GM19099 (cell line): ENCODE results near the gene ATN1.

Experiments
- POLR2A ChIP-seq: IDR thresholded peaks from 3 replicates; pipeline ENCODE4 v1.6.1; 2011; ENCODE audit warnings: low read depth; ENCODE audit not compliant: insufficient read length; ENCODE audit errors: extremely low read depth

The ATN1 gene, protein sequence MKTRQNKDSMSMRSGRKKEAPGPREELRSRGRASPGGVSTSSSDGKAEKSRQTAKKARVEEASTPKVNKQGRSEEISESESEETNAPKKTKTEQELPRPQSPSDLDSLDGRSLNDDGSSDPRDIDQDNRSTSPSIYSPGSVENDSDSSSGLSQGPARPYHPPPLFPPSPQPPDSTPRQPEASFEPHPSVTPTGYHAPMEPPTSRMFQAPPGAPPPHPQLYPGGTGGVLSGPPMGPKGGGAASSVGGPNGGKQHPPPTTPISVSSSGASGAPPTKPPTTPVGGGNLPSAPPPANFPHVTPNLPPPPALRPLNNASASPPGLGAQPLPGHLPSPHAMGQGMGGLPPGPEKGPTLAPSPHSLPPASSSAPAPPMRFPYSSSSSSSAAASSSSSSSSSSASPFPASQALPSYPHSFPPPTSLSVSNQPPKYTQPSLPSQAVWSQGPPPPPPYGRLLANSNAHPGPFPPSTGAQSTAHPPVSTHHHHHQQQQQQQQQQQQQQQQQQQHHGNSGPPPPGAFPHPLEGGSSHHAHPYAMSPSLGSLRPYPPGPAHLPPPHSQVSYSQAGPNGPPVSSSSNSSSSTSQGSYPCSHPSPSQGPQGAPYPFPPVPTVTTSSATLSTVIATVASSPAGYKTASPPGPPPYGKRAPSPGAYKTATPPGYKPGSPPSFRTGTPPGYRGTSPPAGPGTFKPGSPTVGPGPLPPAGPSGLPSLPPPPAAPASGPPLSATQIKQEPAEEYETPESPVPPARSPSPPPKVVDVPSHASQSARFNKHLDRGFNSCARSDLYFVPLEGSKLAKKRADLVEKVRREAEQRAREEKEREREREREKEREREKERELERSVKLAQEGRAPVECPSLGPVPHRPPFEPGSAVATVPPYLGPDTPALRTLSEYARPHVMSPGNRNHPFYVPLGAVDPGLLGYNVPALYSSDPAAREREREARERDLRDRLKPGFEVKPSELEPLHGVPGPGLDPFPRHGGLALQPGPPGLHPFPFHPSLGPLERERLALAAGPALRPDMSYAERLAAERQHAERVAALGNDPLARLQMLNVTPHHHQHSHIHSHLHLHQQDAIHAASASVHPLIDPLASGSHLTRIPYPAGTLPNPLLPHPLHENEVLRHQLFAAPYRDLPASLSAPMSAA (N-terminal part only)

DNA sequence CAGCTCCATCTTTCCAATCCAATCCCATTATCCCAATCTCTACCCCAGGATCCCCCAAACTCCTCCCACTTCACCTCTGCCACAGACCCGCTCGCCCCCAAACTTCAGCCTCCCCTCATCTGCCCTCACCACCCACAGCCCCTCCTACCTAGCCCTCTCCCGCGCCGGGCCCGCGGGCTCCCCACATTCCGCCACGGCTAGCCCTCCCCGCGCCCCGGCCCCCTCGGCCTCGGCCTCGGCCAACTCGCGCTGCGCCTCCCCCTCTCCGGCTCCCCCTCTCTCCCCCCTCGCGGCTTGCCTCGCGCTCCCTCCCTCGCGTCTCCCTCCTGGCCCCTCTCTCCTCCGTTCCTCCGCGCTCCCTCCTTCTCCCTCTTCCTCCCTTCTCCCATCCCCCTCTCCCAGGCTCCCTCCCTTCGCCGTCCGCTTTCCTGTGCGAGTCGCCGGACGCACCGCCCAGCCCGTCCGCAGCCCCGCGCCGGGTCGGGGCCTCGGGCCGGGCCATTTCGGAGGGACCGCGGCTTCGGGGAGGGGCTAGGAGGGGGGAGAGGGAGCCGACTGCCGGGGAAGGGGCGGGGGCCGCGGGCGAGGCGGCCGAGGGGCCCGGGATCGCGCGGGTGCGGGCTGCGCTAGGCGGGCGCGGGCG is at the start of gene ATN1:
TSS of gene ATN1 (plus strand) at position 581 of the 643 bp plus-strand sequence. CDS start 6,043 bp downstream, outside the sequence.
- TF ChIP-seq POLR2A: peak; percentile 19

DNA sequence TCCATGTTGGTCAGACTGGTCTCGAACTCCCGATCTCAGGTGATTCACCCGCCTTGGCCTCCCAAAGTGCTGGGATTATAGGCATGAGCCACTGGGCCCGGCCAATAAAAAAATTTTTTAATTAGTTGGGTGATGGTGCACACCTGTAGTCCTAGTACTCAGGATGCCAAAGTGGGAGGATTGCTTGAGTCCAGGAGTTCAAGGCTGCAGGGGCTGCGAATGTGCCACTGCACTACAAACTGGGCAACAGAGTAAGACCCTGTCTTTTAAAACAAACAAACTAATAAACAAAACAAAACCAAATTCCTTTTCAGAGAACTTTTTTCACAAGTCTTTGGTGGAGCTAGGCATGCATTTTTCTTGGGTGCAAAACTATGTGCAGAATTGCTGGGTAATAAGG is 44.5 kb upstream of the ATN1 start:
- no peak for TF ChIP-seq POLR2A

DNA sequence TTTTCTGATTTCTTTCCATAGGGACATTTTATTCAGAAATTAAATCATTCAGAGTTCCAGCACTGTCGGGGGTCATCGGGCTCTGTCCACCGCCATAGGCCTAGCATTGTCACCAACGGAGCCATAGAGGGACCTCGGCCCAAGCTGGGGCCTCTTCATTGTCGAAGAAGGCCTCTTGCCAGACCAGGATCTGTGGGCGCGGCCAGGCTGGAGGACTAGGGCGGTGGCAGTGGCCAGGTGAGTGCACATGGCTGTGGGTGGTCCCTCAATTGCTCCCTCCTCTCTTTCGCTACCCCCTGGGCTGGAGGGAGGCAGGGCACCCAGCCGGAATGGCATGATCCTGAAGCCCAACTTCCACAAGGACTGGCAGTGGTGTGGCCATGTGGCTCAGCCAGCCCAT is 44.1 kb upstream of the ATN1 start:
- TF ChIP-seq POLR2A: no peak

DNA sequence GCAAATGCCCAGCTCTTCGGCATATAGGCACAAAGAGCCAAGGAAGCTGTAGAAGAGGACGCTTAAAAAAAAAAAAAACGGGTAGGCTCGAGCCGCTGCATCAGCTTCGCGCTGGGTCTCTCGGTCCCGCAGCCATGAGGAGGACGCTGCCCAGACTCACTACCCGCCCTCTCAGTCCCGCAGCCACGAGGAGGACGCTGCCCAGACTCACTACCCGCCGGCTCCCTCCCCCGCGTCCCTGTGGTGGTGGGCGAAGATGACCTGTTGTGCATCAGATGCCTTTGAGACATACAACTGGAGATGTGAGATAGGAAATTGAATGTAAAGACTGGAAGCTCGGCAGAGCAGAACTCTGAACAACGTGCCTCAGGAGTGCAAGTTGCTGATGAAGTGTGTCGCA is 43.2 kb upstream of the ATN1 start:
- no peak for TF ChIP-seq POLR2A

DNA sequence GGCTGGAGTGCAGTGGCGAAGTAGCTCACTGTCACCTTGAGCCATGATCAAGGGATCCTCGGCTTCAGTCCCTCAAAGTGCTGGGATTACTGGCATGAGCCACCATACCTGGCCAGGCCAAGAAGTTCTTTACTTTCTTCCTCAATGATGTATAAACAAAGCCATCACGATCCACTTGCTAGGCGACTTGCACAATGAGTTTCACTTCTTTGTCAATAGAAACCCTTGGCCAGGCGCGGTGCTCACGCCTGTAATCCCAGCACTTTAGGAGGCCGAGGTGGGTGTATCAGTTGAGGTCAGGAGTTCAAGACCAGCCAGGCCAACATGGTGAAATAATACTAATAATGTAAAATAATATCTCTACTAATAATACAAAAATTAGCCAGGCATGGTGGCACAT is 40.3 kb upstream of the ATN1 start:
- TF ChIP-seq POLR2A: no peak

DNA sequence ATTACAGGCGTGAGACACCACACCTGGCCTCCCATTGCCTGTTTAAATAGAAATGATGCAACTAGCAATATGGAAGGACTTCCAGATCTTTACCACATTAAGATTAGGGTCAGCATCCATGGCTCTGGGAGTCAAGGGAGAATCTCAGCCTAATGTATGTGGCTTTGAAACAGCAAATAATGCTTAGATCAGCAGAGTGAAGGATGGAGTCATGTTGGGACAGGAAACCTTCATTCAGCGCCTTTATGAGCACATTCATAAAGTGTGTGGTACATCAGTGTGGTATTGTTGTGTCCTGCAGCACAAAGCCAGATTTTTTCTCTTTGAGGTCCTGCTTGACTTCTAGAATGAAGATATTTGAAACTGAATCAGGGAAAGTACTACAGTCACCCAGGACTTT is 39.4 kb upstream of the ATN1 start:
- TF ChIP-seq POLR2A: no peak

DNA sequence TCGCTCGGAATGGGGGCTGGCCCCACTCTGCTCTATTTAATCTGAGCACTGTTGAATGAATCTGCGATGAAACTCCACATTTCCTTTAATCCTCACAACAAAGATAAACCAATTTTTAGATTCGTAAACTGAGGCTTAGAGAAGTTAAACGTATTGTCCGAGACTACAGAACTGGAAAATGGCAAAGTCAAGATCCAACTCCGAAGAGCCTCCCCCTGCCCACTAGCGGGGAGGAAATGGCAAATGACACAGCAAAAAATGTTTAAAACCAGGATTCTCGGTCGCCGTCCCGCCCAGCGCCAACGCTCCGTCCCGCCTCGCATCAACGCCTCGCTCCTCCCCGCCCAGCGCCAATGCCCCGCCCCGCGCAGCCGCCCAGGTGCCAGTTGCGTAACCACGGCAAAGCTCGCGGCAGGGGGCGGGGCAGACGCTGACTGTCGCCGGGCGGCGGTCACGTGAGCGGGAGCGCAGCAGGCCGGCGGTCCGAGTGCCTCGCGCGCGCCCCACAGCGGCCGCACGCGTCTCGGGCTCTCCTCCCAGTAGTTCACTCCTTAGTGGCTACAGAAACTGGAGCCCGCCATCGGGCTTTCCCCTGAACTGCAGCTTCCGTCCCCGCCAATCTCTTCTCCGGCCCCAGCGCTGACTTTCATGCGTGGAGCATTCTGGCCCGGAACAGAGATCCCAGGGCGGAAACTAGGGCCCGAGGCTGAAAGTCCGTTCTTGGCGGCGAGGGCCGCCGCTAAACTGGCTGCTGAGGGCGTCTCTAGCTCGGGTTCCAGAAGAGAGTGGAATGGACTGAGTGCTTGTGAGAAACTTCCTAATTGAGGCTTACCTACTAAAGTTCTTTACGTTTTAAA is 36.7 kb upstream of the ATN1 start:
- TF ChIP-seq POLR2A: peak; percentile 87

DNA sequence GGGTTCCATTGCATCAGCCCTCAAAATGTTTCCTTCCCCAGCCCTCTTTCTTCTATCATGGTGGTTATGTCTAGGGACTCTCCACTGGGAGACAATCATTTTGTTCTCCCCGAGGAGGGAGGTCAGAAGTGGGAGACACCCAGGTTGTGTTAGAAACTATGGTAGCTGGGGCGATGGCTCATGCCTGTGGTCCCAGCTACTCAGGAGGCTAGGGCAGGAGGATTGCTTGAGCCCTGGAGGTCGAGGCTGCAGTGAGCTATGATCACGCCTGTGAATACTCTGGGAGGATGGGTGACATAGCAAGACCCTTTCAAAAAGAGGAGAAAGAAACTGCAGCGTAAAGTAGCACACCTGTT is 36.1 kb upstream of the ATN1 start:
- no peak for TF ChIP-seq POLR2A

DNA sequence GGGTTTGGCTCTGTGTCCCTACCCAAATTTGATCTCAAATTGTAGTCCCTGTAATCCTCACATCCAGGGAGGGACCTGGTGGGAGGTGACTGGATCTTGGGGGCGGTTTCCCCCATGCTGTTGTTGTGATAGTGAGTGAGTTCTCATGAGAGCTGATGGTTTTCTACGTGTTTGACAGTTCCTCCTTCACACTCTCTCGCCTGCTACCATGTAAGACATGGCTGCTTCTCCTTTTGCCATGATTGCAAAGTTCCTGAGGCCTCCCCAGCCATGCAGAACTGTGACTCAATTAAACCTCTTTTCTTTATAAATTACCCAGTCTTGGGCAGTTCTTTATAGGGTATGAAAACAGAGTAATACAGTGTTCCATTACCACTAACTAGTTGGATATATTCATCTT is 33.4 kb upstream of the ATN1 start:
- TF ChIP-seq POLR2A: no peak

DNA sequence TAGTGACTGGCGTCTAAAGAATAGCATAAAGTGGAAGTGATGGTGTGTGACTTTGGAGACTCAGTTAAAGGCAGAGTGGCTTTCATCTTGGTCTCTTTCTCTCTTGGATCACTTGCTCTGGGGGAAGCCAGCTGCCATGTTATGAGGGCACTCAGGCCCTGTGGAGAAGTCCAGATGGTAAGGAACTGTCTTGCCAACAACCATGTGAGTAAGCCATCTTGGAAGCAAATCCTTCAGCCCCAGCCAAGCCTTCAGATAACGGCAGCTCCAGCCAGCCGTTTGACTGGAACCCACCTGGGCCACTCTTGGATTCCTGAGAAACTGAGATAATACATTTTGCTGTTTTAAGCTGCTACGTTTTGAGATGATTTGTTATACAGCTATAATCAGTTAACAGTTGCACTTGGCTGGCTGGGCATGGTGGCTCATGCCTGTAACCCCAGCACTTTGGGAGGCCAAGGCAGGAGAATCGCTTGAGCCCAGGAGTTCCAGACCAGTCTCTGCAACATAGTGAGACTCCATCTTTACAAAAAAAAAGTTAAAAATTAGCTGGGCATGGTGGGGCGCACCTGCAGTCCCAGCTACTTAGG is 30.8 kb upstream of the ATN1 start:
- no peak for TF ChIP-seq POLR2A

DNA sequence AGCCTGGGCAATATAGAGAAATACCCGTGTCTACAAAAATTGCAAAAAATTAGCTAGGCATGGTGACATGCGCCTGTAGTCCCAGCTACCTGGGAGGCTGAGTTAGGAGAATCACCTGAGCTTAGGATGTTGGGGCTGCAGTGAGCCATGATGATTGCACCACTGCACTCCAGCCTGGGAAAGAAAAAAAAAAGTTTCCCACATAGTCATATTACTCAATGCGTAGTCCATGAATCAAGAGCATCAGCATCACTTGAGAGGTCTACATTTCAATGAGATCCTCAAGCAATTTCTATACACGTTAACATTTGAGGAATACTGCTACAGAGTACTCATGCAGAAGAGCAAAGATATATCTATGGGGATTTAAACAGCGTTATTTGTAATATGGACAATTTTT is 28.3 kb upstream of the ATN1 start:
- TF ChIP-seq POLR2A: no peak

DNA sequence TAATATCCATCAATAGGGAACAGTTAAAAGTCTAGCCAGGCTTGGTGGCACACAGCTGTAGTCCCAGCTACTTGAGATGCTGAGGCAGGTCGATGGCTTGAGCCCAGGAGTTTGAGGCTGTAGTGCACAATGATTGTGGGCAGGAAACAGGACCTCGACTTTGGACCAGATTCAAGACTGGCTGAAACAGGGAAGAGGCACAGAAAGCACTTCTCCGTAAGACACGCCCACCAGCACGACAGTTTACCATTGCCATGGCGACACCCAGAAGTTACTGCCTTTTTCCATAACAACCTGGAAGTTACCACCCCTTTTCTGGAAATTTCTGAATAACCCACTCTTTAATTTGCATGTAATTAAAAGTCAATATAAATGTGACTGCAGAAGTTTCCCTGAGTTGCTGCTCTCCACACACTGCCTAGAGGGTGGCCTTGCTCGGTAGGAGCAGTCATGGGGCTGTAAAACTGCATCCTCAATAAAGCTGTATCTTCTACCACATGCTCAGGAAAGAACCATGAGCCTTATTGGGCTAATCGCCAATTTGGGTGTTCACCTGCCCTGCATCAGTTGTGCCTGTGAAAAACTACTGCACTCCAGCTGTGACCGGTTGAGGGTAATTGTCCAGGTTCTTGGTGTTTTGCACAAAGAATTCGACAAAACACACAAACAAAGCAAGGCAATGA is 27.8 kb upstream of the ATN1 start:
- TF ChIP-seq POLR2A: no peak

DNA sequence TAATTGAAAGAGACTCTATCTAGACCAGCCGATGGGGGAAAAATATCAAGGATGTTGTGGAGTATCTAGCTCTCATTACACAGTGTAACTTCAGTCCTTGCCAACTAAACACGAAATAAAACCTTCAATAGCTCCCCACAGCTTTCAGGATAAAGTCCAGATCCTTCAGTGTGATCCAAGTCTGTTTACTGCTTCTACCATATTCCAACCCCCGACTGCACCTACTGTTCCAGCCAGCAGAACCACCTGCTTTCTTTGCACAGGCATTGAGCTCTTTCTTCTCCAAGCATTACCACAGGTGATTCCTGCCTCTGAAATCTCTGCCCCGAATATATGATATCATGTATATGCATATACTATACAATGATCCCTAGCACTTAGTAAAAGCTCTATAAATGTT is 25.3 kb upstream of the ATN1 start:
- TF ChIP-seq POLR2A: no peak
